Ovary (tissue), 3 donors: Measurements from ENCODE around the gene MEAK7.

Experiments used
- CTCF ChIP-seq, 3 donors: fragments of 450-650 bp in 2 of 3; fragments of 200-600 bp in 1 of 3; IDR thresholded peaks; one replicate each; pipeline versions ENCODE4 v1.5.1 to v1.8.0; 2016 to 2022; ENCODE audit warnings: antibody characterized with exemption in 3 of 3, mild to moderate bottlenecking in 1 of 3
- POLR2A ChIP-seq: fragments of 450-650 bp; IDR thresholded peaks from one replicate; pipeline ENCODE4 v1.6.1; 2017; ENCODE audit warnings: antibody characterized with exemption, mild to moderate bottlenecking, moderate library complexity
- donor health status: DM: no; HTN: no; CAD: no.

- no peak for TF ChIP-seq CTCF (IDR thresholded peaks at IDR 0.05)
- TF ChIP-seq POLR2A = no peak
Observed at GRCh38 chr16:84518804-84519341, 14.4 kb upstream of the MEAK7 start.
